Amygdala (tissue), 56 donors: ENCODE measurements around the gene SAMD13.
"Not testable (repeated sequence)": the region's sequence is repeated elsewhere in the genome, so short reads cannot be mapped to it uniquely, and the experiment has no call there.

Experiments used
- DNase-seq, 56 donors: peaks; one replicate each; lab custom pipeline; 2025; lab: John Stamatoyannopoulos, UW

The SAMD13 gene

GRCh38 chr1:84282780-84283333 lies 18.7 kb upstream of the SAMD13 start:
- no peak for DNase-seq

- no peak for DNase-seq
Measured at GRCh38 chr1:84283381-84283780, 18.1 kb upstream of the SAMD13 start.

- no peak for DNase-seq
Measured at GRCh38 chr1:84286071-84286470, 15.4 kb upstream of the SAMD13 start.

GRCh38 chr1:84287389-84287788 lies 14.1 kb upstream of the SAMD13 start:
- not testable (repeated sequence) for DNase-seq

- DNase-seq = peak in 1 of 56 donors; percentile 14
Measured at GRCh38 chr1:84289169-84289785, 12.2 kb upstream of the SAMD13 start.

GRCh38 chr1:84291882-84292655 lies 9.4 kb upstream of the SAMD13 start:
- DNase-seq = no peak

- DNase-seq = no peak
Measured at GRCh38 chr1:84293766-84294165, 7.7 kb upstream of the SAMD13 start.

- no peak for DNase-seq
Measured at GRCh38 chr1:84294751-84295150, 6.8 kb upstream of the SAMD13 start.

- DNase-seq = peak in 1 of 56 donors; percentile 2
Measured at GRCh38 chr1:84297546-84298244, 3.8 kb upstream of the SAMD13 start.

- peak in 47 of 56 donors; percentile 9 to 81 (median 55) for DNase-seq
Measured at GRCh38 chr1:84298328-84298683, 3.2 kb upstream of the SAMD13 start.

GRCh38 chr1:84298684-84299535 lies 2.6 kb upstream of the SAMD13 start:
- peak in 42 of 56 donors; percentile 10 to 81 (median 55) for DNase-seq

GRCh38 chr1:84299536-84300170 lies 1.9 kb upstream of the SAMD13 start:
- DNase-seq = peak in 8 of 56 donors; percentile 1 to 21 (median 8)

GRCh38 chr1:84300501-84300900 lies 1.0 kb upstream of the SAMD13 start:
- DNase-seq = no peak

- no peak for DNase-seq
Measured at GRCh38 chr1:84301785-84302385, 377 bp downstream of the SAMD13 start.

GRCh38 chr1:84303314-84303830 lies 1.9 kb downstream of the SAMD13 start:
- DNase-seq = peak in 10 of 56 donors; percentile 2 to 51 (median 24)

GRCh38 chr1:84307398-84307797 lies 5.9 kb downstream of the SAMD13 start:
- no peak for DNase-seq

- DNase-seq = no peak
Measured at GRCh38 chr1:84311296-84311695, 9.8 kb downstream of the SAMD13 start.

GRCh38 chr1:84319662-84320061 lies 18.2 kb downstream of the SAMD13 start:
- no peak for DNase-seq

GRCh38 chr1:84327830-84328229 lies 26.3 kb downstream of the SAMD13 start:
- no peak for DNase-seq
